ENCODE data around the gene TRIM26. TPM values are rescaled to one million over a fixed set of nuclear protein-coding genes. Genes with fewer than 3 reads are reported as not detected.

The TRIM26 gene
- total and polyA plus RNA-seq, 2 of the 13 experiments (the other 11 are each of a cell fraction or from before 2014, with no cell fraction given): 27.1 to 38.7 TPM

DNA sequence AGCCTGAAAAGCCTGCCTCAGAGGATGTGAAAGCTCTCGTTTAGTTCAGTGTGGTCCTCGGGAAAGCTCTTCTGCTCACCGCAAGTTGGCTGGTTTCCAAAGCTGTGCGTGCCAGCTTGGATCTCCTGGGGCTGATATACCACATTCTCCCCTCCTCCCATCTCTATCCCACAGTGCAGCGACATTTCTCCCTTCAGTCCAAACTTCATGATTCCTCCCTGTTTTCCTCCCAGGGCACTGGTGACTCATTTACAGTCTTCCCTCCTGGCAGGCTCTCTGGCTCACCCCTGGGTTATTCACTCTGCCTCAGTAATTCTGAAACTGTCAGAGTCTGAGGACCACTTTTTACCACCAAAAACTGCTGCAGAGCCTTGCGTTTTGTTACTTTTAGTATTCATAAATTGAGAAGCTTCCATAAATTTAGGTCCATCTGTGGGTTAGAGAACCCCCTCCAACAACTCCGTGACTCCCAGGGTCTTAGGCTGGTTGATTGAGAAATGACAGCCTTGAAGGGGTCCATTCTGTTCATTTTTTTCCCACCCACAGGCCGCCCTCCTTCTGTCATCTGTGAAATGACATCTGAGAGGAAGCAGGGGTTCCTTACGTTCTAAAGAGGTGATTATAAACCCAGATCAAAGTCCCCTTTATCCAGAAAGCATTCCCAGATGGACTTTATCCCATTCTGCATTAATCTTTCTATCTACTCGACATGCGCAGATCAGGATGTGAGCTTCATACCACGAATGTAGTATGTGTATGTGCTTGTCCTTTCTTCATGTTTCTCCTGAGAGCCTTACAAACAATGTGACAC, 58.3 kb downstream of the TRIM26 start:
- intact Hi-C loops (cut with micrococcal nuclease; ENCODE audit: unreplicated experiment): no loop called here
- no peak for TF ChIP-seq MTF2 (CRISPR knock-in tag; IDR thresholded peaks at IDR 0.05; ENCODE audit: borderline replicate concordance)
- TF ChIP-seq HNF4A (CRISPR knock-in tag; IDR thresholded peaks at IDR 0.05): peak; percentile 43; the same call in 1 of the 2 replicates
- no peak for TF ChIP-seq HOXA7 (CRISPR knock-in tag; IDR thresholded peaks at IDR 0.05)
- no peak for TF ChIP-seq CREB1 (IDR thresholded peaks at IDR 0.05)
- TF ChIP-seq CREB1 (CRISPR knock-in tag; IDR thresholded peaks at IDR 0.05): peak; percentile 22; the same call in 1 of the 2 replicates
- no peak for TF ChIP-seq AGO2 (optimal IDR thresholded peaks at IDR 0.05; ENCODE audit: low read depth, low read length)
- TF ChIP-seq EP300 (IDR thresholded peaks at IDR 0.05; ENCODE audit: low read depth in 2 of 2, low read length in 2 of 2): peak in 1 of 2 experiments; percentile 14; a peak in 1 of 4 replicates
- no peak for TF ChIP-seq EP300 (CRISPR knock-in tag; IDR thresholded peaks at IDR 0.05; ENCODE audit: borderline replicate concordance)
- TF ChIP-seq FOXJ3 (CRISPR knock-in tag; IDR thresholded peaks at IDR 0.05; ENCODE audit: borderline replicate concordance): no peak
- TF ChIP-seq BHLHE40 (IDR thresholded peaks at IDR 0.05; ENCODE audit: low read length): 0 out of 2 replicates have a peak, but pooled peaks have one; percentile 21
- no peak for TF ChIP-seq ZNF850 (CRISPR knock-in tag; conservative IDR thresholded peaks at IDR 0.05)
- no peak for TF ChIP-seq FLYWCH1 (CRISPR knock-in tag; IDR thresholded peaks at IDR 0.05)
- TF ChIP-seq GATAD2A (CRISPR knock-in tag; IDR thresholded peaks at IDR 0.05): peak; percentile 53
- TF ChIP-seq ZNF281 (CRISPR knock-in tag; IDR thresholded peaks at IDR 0.05; ENCODE audit: borderline replicate concordance): peak; percentile 83
- TF ChIP-seq KDM1A (CRISPR knock-in tag; IDR thresholded peaks at IDR 0.05): peak; percentile 35; the same call in 1 of the 2 replicates
- TF ChIP-seq HDAC2 (CRISPR knock-in tag; IDR thresholded peaks at IDR 0.05): 0 out of 2 replicates have a peak, but pooled peaks have one; percentile 37
- TF ChIP-seq ELF3 (CRISPR knock-in tag; IDR thresholded peaks at IDR 0.05): peak; percentile 55; the same call in 1 of the 2 replicates
- TF ChIP-seq, protein P1, sequence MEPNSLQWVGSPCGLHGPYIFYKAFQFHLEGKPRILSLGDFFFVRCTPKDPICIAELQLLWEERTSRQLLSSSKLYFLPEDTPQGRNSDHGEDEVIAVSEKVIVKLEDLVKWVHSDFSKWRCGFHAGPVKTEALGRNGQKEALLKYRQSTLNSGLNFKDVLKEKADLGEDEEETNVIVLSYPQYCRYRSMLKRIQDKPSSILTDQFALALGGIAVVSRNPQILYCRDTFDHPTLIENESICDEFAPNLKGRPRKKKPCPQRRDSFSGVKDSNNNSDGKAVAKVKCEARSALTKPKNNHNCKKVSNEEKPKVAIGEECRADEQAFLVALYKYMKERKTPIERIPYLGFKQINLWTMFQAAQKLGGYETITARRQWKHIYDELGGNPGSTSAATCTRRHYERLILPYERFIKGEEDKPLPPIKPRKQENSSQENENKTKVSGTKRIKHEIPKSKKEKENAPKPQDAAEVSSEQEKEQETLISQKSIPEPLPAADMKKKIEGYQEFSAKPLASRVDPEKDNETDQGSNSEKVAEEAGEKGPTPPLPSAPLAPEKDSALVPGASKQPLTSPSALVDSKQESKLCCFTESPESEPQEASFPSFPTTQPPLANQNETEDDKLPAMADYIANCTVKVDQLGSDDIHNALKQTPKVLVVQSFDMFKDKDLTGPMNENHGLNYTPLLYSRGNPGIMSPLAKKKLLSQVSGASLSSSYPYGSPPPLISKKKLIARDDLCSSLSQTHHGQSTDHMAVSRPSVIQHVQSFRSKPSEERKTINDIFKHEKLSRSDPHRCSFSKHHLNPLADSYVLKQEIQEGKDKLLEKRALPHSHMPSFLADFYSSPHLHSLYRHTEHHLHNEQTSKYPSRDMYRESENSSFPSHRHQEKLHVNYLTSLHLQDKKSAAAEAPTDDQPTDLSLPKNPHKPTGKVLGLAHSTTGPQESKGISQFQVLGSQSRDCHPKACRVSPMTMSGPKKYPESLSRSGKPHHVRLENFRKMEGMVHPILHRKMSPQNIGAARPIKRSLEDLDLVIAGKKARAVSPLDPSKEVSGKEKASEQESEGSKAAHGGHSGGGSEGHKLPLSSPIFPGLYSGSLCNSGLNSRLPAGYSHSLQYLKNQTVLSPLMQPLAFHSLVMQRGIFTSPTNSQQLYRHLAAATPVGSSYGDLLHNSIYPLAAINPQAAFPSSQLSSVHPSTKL (CRISPR knock-in tag; IDR thresholded peaks at IDR 0.05): 0 out of 2 replicates have a peak, but pooled peaks have one; percentile 31
- TF ChIP-seq XRCC5 (optimal IDR thresholded peaks at IDR 0.05; ENCODE audit: low read length): peak; percentile 15

More for the DNA sequence above, 58.3 kb downstream of the TRIM26 start:
- ATAC-seq (peak; percentile 95), DNase-seq (ENCODE audit: low spot score) (peak; percentile 82), FAIRE-seq (peak; percentile 83)
- H3K4me1 ChIP-seq (ENCODE audit: insufficient read depth, low read length): peaks cover 70% of the 10 kb centered on the region
- H3K4me3 ChIP-seq (replicated peaks in 1 of 3; ENCODE audit: insufficient read depth in 1 of 3, low read depth in 2 of 3, low read length in 3 of 3): peak overlapping the region in 1 of 3 experiments; percentile 35; a peak in 1 of 6 replicates
- H3K27ac ChIP-seq (ENCODE audit: extremely low read length, insufficient read depth, low read length): peak overlapping the region; percentile 49
- ChIA-PET CTCF (ENCODE audit: low intra/inter-chr PET ratio, low total read pairs) (no interaction called here), POLR2A (interaction anchor here (0.6 to 1.3 kb wide), 5 partner anchors 9 to 168 kb away, joined by 3 to 7 read pairs (median 5); partner anchors contain the start of gene TRIM40)
- H3K9me3 ChIP-seq (ENCODE audit: low read length): no peaks in the 10 kb centered on the region
- H2AFZ ChIP-seq (ENCODE audit: low read length): no peak overlapping the region
- H3K4me2 ChIP-seq (ENCODE audit: low read depth, low read length): peak overlapping the region; percentile 57
- no peaks in the 10 kb centered on the region for H3K79me2 ChIP-seq (ENCODE audit: insufficient read depth, low read length)
- H3K27me3 ChIP-seq (ENCODE audit: control insufficient read depth in 1 of 2, insufficient read depth in 2 of 2, low read length in 2 of 2): no peaks in the 10 kb centered on the region
- 11% methylated on average over 12 of the region's 12 CpGs for WGBS (ENCODE audit: low lambda C conversion rate)
- no peak overlapping the region for H3K9ac ChIP-seq (ENCODE audit: insufficient read depth, low read depth, low read length)
- no TSS peak for BruUV-seq (replicated peaks)
- no peaks in the 10 kb centered on the region for H3K36me3 ChIP-seq (replicated peaks in 1 of 2; ENCODE audit: control insufficient read depth in 1 of 2, insufficient read depth in 2 of 2, low read length in 2 of 2)
- in situ Hi-C loops (cut with HindIII; ENCODE audit: extremely low pct_ligation_motif_present, low pct_unique_long_range_greater_than_20kb): no loop called here
- no peaks in the 10 kb centered on the region for H4K20me1 ChIP-seq (ENCODE audit: insufficient read depth, low read length)
